ENCODE data around the gene HYDIN.

- TF ChIP-seq CTCF (IDR thresholded peaks at IDR 0.05) (no peak), POLR2A (IDR thresholded peaks at IDR 0.05) (no peak), POLR2AphosphoS5 (IDR thresholded peaks at IDR 0.05) (no peak), EP300 (IDR thresholded peaks at IDR 0.05) (no peak)
Observed at GRCh38 chr16:71264299-71264698, 33.8 kb upstream of the HYDIN start.

All from gastroesophageal sphincter (tissue), 3 donors.